ENCODE results near the gene TRMT10C.

- TF ChIP-seq CTCF (IDR thresholded peaks at IDR 0.05), result no peak
- no peak for TF ChIP-seq EZH2 (IDR thresholded peaks at IDR 0.05; ENCODE audit: borderline replicate concordance, insufficient read depth, low read depth, low read length, poor library complexity, severe bottlenecking)
Observed at GRCh38 chr3:101588616-101589015, 26.9 kb downstream of the TRMT10C start.

All from B cell (primary cell).